Gastroesophageal sphincter (tissue), 3 donors: Measurements from ENCODE around the gene GNPTG.

Experiments
- CTCF ChIP-seq, 4 experiments: fragments of 200-600 bp in 2 of 4; fragments of 450-650 bp in 2 of 4; sonication (generic) in 1 of 4; IDR thresholded peaks; one replicate each; pipeline ENCODE4 v1.5.1; 2017 to 2019; ENCODE audit warnings: antibody characterized with exemption in 4 of 4, mild to moderate bottlenecking in 2 of 4, moderate library complexity in 2 of 4
- EP300 ChIP-seq: sonication (generic); formaldehyde crosslinking; IDR thresholded peaks from one replicate; pipeline ENCODE4 v1.6.1; 2017; ENCODE audit warnings: antibody characterized with exemption, mild to moderate bottlenecking
- POLR2A ChIP-seq, 2 donors: fragments of 450-650 bp; IDR thresholded peaks; one replicate each; pipeline ENCODE4 v1.6.1; 2017; ENCODE audit warnings: antibody characterized with exemption in 2 of 2, mild to moderate bottlenecking in 2 of 2, moderate library complexity in 1 of 2

DNA sequence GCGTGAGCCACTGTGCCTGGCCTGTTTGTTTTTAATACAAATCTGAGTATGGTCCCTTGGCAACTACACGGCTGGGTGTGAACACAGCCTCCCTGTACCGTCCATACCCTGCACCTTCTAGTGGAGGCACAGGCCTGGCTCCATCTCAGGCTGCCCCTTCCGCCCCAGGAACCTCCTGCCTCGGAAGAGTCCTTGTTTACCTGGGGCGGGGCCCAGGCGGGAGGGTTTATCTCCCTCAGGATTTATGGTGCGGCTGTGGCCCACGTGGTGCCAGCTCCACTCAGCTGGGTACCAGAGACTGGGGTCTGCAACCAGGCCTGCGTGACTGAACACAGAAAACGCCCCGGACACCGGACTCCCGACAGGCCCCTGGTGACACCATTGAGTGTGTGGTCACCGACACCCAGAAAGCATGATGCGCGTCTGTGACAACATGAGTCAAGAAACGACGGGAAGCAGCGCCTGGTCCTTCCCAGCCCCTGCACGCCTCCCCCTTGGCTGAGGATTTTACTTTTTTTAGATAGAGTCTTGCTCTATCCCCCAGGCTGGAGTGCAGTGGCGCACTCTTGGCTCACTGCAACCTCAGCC, 43.8 kb downstream of the GNPTG start:
- TF ChIP-seq CTCF (IDR thresholded peaks at IDR 0.05) (no peak), EP300 (no peak), POLR2A (IDR thresholded peaks at IDR 0.05) (no peak)
